HG03103 (cell line): ENCODE results near the gene ALDH1L1.
A peak's percentile ranks its signal among the peaks of the same experiment; 100 is the strongest.

Experiments used
- ATAC-seq: cut with Tn5 transposase; IDR thresholded peaks from one replicate; pipeline ENCODE4 v1.9.1; 2021; ENCODE audit warnings: low read depth; ENCODE audit not compliant: unreplicated experiment

Gene ALDH1L1

GRCh38 chr3:126135406-126136076 is 44.8 kb downstream of the ALDH1L1 start:
- ATAC-seq = no peak

DNA sequence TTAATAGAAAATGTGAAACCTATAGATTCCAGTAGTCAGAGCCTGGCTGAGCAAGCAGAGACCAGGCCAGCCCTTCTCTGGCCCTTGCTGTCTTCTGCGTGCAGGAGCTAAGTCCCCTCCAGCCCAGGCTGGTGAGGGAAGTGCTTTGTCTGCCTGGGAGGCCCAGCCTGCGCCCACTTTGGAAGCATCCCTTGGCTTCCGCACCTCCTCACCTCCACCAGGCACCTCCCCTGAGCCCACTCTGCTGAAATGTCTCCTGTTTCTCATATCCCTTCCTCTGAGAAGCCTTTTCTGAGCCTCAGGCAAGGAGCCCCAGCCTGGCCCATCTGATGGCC is 45.3 kb downstream of the ALDH1L1 start:
- ATAC-seq = no peak

DNA sequence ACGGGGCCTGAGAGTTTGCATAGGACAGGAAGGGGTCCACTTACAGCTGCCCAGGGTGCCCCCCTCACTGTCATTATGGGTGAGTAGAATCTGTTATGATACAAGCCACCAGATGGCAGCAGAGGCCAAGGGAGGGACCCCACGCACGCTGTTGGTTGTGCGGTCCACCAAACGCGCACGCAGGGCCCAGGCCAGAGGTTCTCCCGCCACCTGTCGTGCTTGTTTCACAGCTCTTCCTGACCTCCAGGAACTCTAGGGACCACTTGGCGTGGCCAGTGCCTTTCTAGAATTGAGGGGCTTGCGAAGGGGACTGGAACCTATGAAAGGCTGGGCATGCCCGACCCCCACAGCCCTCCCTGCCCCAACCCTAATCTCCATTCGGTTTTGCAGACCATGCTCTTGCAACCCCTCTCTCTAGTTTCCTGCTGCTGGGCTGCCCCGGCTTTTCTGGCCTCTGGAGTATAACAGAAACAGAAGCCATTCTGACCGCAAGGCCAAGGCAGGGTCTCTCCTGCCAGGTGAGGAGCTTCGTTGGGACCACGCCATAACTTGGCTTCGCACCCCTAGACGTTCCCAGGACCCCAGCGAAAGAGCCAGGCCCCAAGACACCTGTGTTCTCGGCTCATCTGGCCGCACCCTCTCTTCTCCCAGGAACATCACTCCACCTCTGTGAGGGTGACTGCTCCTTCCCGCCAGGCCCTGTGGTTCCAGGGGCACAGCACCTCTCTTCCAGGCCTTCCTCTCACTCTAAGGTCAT is 46.0 kb downstream of the ALDH1L1 start:
- ATAC-seq = peak; percentile 52

- ATAC-seq = no peak
These were observed 46.8 kb downstream of the ALDH1L1 start for GRCh38 chr3:126133606-126134005.

GRCh38 chr3:126132751-126133511 is 47.5 kb downstream of the ALDH1L1 start:
- ATAC-seq = no peak

GRCh38 chr3:126131881-126132750 is 48.3 kb downstream of the ALDH1L1 start:
- ATAC-seq = no peak

DNA sequence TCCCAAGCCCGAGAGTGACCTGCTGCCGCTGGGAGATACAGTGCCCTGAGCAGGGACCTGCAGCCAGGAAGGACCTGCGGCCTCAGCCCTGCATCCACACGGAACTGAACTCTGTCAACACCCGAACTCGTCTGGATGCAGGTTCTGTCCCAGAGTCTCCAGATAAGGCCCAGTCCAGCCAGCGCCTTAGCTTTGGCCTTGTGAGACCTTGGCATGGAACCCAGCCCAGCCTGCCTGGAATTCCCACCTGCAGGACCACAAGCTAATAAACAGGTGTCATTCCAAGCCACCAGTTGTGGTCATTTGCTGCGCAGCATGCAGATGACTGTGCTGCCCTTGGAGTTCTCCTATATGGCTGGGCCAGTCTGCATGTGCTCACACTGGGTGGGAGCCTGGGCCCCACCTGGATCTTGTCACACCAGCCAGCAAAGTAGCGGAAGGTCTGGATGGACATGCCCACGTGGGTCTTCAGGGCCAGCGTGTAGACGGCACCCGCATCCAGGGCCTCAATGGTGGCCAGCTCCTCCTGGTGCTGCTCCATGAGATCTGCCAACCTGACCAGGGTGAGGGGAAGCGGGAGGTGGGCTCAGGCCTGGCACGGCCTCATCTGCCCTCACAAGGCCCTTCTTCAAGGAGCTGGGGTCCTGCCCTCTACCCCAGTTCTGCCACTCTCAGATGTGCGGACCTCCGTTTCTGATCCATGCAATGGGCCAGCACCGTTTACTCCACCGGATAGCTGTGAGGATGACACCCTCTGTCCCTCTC is 49.2 kb downstream of the ALDH1L1 start:
- no peak for ATAC-seq

- ATAC-seq = no peak
These were observed 50.1 kb downstream of the ALDH1L1 start for GRCh38 chr3:126130081-126130855.

- ATAC-seq = no peak
These were observed 50.9 kb downstream of the ALDH1L1 start for GRCh38 chr3:126129398-126129891.

- ATAC-seq = no peak
These were observed 51.6 kb downstream of the ALDH1L1 start for GRCh38 chr3:126128504-126129397.

- no peak for ATAC-seq
These were observed 52.5 kb downstream of the ALDH1L1 start for GRCh38 chr3:126127904-126128303.

- ATAC-seq = no peak
These were observed 52.9 kb downstream of the ALDH1L1 start for GRCh38 chr3:126127452-126127851.

GRCh38 chr3:126126811-126127431 is 53.5 kb downstream of the ALDH1L1 start:
- ATAC-seq = no peak

GRCh38 chr3:126126286-126126685 is 54.1 kb downstream of the ALDH1L1 start:
- ATAC-seq = no peak

- ATAC-seq = no peak
These were observed 54.6 kb downstream of the ALDH1L1 start for GRCh38 chr3:126125781-126126251.

DNA sequence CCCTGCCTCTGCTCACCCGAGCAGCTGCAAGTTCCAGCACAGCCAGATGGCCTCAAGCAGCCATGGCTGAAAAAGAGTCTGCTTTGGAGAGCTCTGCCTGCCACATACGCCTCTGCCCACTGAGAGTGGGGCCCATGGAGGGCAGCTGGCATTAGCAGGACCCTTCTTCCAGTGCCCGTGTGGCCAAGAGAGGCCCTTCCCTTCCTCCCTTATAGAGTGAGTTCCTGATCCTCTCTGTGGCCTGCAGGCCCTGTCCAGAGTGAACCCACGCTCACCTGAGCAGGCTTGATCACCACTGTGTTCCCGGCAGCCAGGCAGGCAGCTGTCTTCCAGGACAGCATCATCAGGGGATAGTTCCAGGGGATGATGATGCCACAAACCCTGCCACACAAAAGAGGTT is 55.0 kb downstream of the ALDH1L1 start:
- ATAC-seq = no peak

GRCh38 chr3:126124896-126125295 is 55.5 kb downstream of the ALDH1L1 start:
- ATAC-seq = no peak
